Right lobe of liver (tissue), 4 donors: ENCODE data around the gene ZNF532.

Source experiments
- POLR2A ChIP-seq: fragments of 450-650 bp; IDR thresholded peaks from one replicate; pipeline ENCODE4 v1.6.1; 2017; ENCODE audit warnings: antibody characterized with exemption, mild to moderate bottlenecking
- TF ChIP-seq, protein P1 (sequence below), 4 donors: fragments of 200-600 bp in 3 of 4; fragments of 450-650 bp in 1 of 4; IDR thresholded peaks; one replicate each; pipeline versions ENCODE4 v1.5.1 to v1.8.0; 2016 to 2022; ENCODE audit warnings: antibody characterized with exemption in 4 of 4, mild to moderate bottlenecking in 2 of 4
- donor health status: DM: no; HTN: no; CAD: no.
- donor health status: DM: no; HTN: no; CAD: no.
- donor health status: DM: no; HTN: yes; CAD: no.

DNA sequence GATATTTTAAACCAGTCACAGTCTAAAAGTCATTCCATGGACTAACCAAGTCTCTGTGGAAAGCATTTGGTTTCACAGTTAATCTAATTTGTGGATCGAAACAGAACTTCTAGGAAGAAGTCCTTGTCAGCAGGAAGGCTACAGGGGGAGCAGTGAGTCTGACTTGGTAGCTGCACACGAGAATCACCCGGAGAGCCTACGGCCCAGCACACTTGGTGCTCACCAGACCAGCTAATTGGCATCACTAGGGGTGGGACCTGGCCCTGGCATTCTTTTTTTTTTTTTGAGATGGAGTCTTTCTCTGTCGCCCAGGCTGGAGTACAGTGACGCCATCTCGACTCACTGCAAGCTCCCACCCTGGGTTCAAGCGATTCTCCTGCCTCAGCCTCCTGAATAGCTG is 97.7 kb downstream of the ZNF532 start:
- TF ChIP-seq, protein P1, sequence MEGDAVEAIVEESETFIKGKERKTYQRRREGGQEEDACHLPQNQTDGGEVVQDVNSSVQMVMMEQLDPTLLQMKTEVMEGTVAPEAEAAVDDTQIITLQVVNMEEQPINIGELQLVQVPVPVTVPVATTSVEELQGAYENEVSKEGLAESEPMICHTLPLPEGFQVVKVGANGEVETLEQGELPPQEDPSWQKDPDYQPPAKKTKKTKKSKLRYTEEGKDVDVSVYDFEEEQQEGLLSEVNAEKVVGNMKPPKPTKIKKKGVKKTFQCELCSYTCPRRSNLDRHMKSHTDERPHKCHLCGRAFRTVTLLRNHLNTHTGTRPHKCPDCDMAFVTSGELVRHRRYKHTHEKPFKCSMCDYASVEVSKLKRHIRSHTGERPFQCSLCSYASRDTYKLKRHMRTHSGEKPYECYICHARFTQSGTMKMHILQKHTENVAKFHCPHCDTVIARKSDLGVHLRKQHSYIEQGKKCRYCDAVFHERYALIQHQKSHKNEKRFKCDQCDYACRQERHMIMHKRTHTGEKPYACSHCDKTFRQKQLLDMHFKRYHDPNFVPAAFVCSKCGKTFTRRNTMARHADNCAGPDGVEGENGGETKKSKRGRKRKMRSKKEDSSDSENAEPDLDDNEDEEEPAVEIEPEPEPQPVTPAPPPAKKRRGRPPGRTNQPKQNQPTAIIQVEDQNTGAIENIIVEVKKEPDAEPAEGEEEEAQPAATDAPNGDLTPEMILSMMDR (IDR thresholded peaks at IDR 0.05): no peak
- no peak for TF ChIP-seq POLR2A
